Esophagus squamous epithelium (tissue), 5 donors: ENCODE measurements around the gene SLC25A45. TPM values are rescaled to one million over a fixed set of nuclear protein-coding genes. Genes with fewer than 3 reads are reported as not detected.

Source experiments
- DNase-seq: peaks from one replicate; lab custom pipeline; 2025; lab: John Stamatoyannopoulos, UW
- H3K27ac ChIP-seq, 4 donors: fragments of 200-600 bp; sonication (generic); one replicate each; pipeline ENCODE4 v1.5.1; 2016 to 2019; ENCODE audit warnings: mild to moderate bottlenecking in 1 of 4
- H3K27me3 ChIP-seq, 4 donors: fragments of 200-600 bp; sonication (generic); 1 replicate in 3 of 4; 2 replicates in 1 of 4; pipeline versions ENCODE4 v1.5.1 to v1.6.0; 2017 to 2021; ENCODE audit warnings: antibody characterized with exemption in 1 of 4
- H3K36me3 ChIP-seq, 3 donors: fragments of 200-600 bp; sonication (generic); one replicate each; pipeline ENCODE4 v1.5.1; 2016 to 2019
- H3K4me1 ChIP-seq, 3 donors: fragments of 200-600 bp; sonication (generic); one replicate each; pipeline ENCODE4 v1.5.1; 2017 to 2019
- H3K4me3 ChIP-seq, 4 donors: fragments of 200-600 bp; sonication (generic); 1 replicate in 3 of 4; 2 replicates in 1 of 4; pipeline ENCODE4 v1.5.1; 2016 to 2019; ENCODE audit warnings: mild to moderate bottlenecking in 2 of 4, moderate library complexity in 1 of 4
- H3K9me3 ChIP-seq, 3 donors: fragments of 200-600 bp; sonication (generic); one replicate each; pipeline ENCODE4 v1.5.1; 2016 to 2019
- POLR2A ChIP-seq, 4 donors: fragments of 450-650 bp; IDR thresholded peaks; one replicate each; pipeline ENCODE4 v1.6.1; 2017; ENCODE audit warnings: antibody characterized with exemption in 4 of 4, mild to moderate bottlenecking in 4 of 4, moderate library complexity in 3 of 4
- WGBS, 2 donors: methylation state at CpG; one replicate each; pipeline ENCODE4 v1.1.5; 2018; 5-methylcytosine and 5-hydroxymethylcytosine counted together
- intact Hi-C: fragments of 100-400 bp; cut with DNase I; formaldehyde crosslinking; loops from one replicate; pipeline ENCODE4 v1.15.0; 2022
- total RNA-seq, 4 donors: library from RNA; depleted of rRNA; stranded (reverse); fragments of >200 nt; gene quantifications; one replicate each; pipeline ENCODE4 v1.1.0, GENCODE V29; 2016
- TF ChIP-seq, protein P1 (sequence below), 6 experiments: fragments of 450-650 bp in 4 of 6; fragments of 200-600 bp in 2 of 6; sonication (generic) in 2 of 6; IDR thresholded peaks; one replicate each; pipeline ENCODE4 v1.5.1; 2016 to 2019; ENCODE audit warnings: antibody characterized with exemption in 6 of 6, mild to moderate bottlenecking in 4 of 6, moderate library complexity in 4 of 6
- donor health status: DM: yes; HTN: yes; CAD: no.

SLC25A45 gene
- total RNA-seq, 4 donors from 2014 or later: 1.9 to 7.7 (median 4.0) TPM

DNA sequence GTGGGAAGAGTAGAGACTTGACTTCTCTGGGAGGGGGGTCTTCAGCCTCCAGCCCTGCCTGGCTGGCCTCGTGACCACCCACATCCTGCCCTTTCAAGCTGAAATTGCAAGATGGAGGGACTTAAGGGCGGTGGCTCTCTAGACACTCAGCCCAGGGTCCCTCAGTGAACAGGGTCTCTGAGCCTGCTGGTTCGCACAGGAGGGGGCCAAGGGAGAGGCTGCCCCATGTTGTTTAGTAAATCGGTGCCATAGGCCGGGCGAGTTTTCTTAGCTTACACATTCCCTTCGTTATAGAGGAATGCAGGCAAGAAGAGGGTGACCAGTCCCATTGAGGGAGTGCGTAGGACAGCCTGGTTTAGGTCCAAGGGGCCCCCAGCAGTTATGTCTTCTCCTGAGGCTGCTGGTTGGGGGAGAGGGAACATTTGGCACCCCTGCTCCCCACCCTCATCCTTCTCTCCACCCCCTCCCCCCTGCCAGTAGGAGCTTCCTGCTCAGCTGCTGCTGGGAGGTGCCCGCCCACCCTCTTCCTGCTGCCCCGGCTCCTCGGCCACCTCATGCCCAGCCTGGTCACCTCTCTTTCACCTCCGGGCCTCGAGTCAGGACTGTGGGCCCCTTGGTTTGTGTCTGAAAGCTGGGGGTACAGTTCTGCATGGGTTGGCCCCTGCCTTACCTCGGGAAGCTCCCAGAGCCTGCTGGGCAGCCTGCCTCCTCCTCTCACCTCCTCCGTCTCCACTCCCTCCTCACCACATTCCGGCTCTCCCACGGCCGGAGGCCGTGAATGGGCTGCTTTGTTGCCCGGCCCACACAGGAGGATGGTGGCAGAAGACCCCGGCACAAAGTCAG lies 7.9 kb upstream of the SLC25A45 start:
- Histone ChIP-seq H3K4me1 (peaks cover 56 to 65% (median 60%) of the 10 kb centered on the region in 3 donors), H3K9me3 (no peaks in the 10 kb centered on the region), H3K27me3 (no peaks in the 10 kb centered on the region), H3K27ac (peak overlapping the region; percentile 16 to 99 (median 74)), H3K4me3 (peak overlapping the region in 3 of 4 donors; percentile 20 to 91 (median 29)), H3K36me3 (peaks cover 12 to 63% (median 16%) of the 10 kb centered on the region in 3 donors)
- no peak for DNase-seq
- no peak for TF ChIP-seq POLR2A (IDR thresholded peaks at IDR 0.05)
- TF ChIP-seq, protein P1, sequence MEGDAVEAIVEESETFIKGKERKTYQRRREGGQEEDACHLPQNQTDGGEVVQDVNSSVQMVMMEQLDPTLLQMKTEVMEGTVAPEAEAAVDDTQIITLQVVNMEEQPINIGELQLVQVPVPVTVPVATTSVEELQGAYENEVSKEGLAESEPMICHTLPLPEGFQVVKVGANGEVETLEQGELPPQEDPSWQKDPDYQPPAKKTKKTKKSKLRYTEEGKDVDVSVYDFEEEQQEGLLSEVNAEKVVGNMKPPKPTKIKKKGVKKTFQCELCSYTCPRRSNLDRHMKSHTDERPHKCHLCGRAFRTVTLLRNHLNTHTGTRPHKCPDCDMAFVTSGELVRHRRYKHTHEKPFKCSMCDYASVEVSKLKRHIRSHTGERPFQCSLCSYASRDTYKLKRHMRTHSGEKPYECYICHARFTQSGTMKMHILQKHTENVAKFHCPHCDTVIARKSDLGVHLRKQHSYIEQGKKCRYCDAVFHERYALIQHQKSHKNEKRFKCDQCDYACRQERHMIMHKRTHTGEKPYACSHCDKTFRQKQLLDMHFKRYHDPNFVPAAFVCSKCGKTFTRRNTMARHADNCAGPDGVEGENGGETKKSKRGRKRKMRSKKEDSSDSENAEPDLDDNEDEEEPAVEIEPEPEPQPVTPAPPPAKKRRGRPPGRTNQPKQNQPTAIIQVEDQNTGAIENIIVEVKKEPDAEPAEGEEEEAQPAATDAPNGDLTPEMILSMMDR (IDR thresholded peaks at IDR 0.05): no peak
- intact Hi-C loops: no loop called here
- WGBS, 2 donors: 35 to 52% methylated on average over 5 to 15 of the region's 21 CpGs

DNA sequence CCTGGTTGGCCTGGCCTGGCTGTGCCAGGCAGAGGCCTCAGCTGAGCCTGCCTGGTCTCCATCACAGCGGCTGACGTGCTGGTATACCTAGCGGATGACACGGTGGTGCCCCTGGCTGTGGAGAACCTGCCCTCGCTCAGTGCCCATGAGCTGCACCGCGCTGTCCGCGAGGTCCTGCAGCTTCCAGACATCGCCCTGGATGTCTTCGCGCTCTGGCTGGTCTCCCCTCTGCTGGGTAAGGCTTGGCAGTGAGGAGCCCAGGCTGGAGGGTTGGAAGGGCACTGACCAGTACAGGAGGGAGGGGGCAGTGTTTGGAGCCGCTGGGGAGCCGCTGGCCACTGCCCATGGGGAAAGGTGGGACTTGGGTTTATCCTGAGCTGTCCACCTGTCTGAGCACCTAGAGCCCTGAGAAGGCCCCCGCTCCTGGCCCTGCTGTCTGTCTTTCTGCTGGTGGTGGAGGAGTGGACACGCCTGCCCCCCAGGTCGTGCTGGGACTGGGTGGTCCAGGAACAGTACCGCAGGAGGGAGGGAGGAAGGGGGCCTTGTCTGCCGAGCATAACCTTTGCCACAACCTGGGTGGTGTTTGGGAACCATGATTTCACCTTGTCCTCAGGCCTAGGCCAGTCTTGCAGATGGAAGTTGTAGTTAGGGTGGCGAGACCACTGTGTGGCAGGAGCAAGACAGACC lies 7.0 kb upstream of the SLC25A45 start:
- H3K27ac ChIP-seq: peak overlapping the region; percentile 33 to 99 (median 74)
- H3K9me3 ChIP-seq: no peaks in the 10 kb centered on the region
- H3K27me3 ChIP-seq: no peaks in the 10 kb centered on the region
- intact Hi-C loops: no loop called here
- peaks cover 59 to 74% (median 69%) of the 10 kb centered on the region in 3 donors for H3K4me1 ChIP-seq
- DNase-seq: no peak
- peaks cover 12 to 55% (median 12%) of the 10 kb centered on the region in 3 donors for H3K36me3 ChIP-seq
- 50 to 60% methylated on average over 1 of the region's 20 CpGs for WGBS, 2 donors
- no peak for TF ChIP-seq POLR2A (IDR thresholded peaks at IDR 0.05)
- TF ChIP-seq, protein P1 (IDR thresholded peaks at IDR 0.05): no peak
- H3K4me3 ChIP-seq: peak overlapping the region in 2 of 4 donors; percentile 86 to 91

DNA sequence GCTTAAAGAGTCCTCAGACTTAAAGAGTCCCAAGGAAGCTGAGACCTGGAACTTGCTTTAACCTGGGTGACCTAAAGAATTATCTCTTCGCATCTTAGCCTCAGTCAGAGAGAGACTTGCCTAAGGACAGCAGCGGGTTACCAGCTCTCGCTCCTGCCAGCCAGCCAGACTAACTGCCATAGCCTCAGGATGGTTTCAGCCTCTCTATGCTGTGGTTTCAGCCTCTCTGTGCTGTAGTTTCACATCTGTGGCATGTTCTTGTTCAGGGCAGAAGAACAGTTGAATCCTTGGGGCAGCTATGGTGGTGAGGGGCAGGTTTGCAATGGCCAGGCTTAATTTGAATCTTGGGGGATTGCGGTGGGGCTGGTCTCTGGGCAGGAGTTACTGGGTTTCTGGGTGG lies 6.3 kb upstream of the SLC25A45 start:
- intact Hi-C loops: no loop called here
- H3K4me3 ChIP-seq: peak overlapping the region in 3 of 4 donors; percentile 9 to 91 (median 86)
- H3K4me1 ChIP-seq: peaks cover 60 to 81% (median 74%) of the 10 kb centered on the region in 3 donors

DNA sequence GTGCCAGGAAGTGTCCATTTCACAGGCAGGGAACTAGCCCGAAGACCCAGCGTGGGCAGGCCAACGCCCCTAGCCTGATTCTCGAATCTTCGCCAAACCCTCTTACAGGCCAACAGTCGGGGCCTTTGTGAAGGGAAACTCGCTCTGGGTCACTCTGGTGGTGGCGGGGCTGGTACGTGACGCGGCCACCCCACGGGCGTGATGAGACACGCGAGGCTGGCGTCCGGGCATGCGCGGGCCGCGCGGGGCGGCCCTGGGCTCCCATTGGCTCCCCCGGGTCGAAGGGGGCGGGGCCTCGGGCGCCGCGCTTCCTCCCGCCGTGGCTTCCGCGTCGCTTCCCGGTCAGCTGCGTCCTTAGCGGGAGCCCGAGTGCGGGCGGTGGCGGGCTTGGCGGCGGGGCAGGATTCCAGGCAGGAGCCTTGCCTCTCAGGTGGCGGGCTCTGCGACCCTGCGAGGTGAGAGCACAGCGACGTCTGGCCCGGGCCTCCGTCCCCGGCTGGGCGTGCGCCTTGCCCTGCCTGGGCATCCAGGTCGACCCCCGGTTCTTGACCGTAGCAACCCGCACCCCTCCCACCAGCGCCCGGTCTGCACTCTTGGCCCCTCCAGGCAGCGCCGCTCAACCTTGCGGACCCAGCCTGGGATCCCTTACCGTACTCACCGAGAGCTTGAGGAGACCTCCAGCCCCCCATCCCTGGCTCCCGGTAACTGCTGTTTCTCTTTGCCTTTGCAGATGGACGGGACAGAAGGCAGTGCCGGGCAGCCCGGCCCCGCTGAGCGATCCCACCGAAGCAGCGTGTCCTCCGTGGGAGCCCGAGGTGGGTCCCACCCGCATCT lies 4.1 kb upstream of the SLC25A45 start, which contains the start of gene FRMD8:
Gene FRMD8 (plus strand): TSS at position 331 of the 834 bp plus-strand sequence. CDS start 400 bp downstream, at position 731.
- WGBS, 2 donors: 1% methylated on average over 28 of the region's 76 CpGs; no CpG with 5 or more reads in 1 of the 2 donors
- peaks cover 76 to 97% (median 88%) of the 10 kb centered on the region in 3 donors for H3K4me1 ChIP-seq
- intact Hi-C loops: no loop called here
- no peaks in the 10 kb centered on the region for H3K9me3 ChIP-seq
- peak; percentile 61 for DNase-seq
- TF ChIP-seq POLR2A (IDR thresholded peaks at IDR 0.05): peak in 3 of 4 donors; percentile 95 to 96 (median 96)
- TF ChIP-seq, protein P1 (IDR thresholded peaks at IDR 0.05): no peak
- H3K36me3 ChIP-seq: peaks cover 0 to 25% (median 0%) of the 10 kb centered on the region in 3 donors
- peak within 1 kb of the TSS; percentile 73 to 99 (median 88) for H3K4me3 ChIP-seq
- peak within 1 kb of the TSS; percentile 95 to 99 (median 98) for H3K27ac ChIP-seq
- H3K27me3 ChIP-seq: no peaks in the 10 kb centered on the region

More for the DNA sequence above, 6.3 kb upstream of the SLC25A45 start:
- Histone ChIP-seq H3K27ac (peak overlapping the region; percentile 33 to 99 (median 74)), H3K27me3 (no peaks in the 10 kb centered on the region), H3K9me3 (no peaks in the 10 kb centered on the region), H3K36me3 (peaks cover 5 to 47% (median 5%) of the 10 kb centered on the region in 3 donors)
- TF ChIP-seq POLR2A (IDR thresholded peaks at IDR 0.05): no peak
- TF ChIP-seq, protein P1 (IDR thresholded peaks at IDR 0.05): no peak
- 83 to 85% methylated on average over 3 to 4 of the region's 4 CpGs for WGBS, 2 donors
- no peak for DNase-seq
